HG02610 (cell line): ENCODE measurements around the gene PNPO.
"Not testable (repeated sequence)": the region's sequence is repeated elsewhere in the genome, so short reads cannot be mapped to it uniquely, and the experiment has no call there.

ENCODE experiments used
- ATAC-seq: cut with Tn5 transposase; IDR thresholded peaks from one replicate; pipeline ENCODE4 v1.9.1; 2021; ENCODE audit warnings: mild to moderate bottlenecking, moderate library complexity; ENCODE audit not compliant: unreplicated experiment

PNPO gene

GRCh38 chr17:47970725-47971499 lies 29.5 kb downstream of the PNPO start, which contains the start of gene CDK5RAP3:
Gene CDK5RAP3 (plus strand): TSS chr17:47971113. CDS start chr17:47971147, 34 bp downstream.
- ATAC-seq, result peak; percentile 96

- ATAC-seq, result no peak
Measured at GRCh38 chr17:47973541-47973940, 32.2 kb downstream of the PNPO start.

- no peak for ATAC-seq
Measured at GRCh38 chr17:47975189-47975822, 33.9 kb downstream of the PNPO start.

GRCh38 chr17:47975823-47976205 lies 34.4 kb downstream of the PNPO start:
- ATAC-seq, result no peak

- no peak for ATAC-seq
Measured at GRCh38 chr17:47978324-47978723, 37.0 kb downstream of the PNPO start.

GRCh38 chr17:47980541-47980940 lies 39.2 kb downstream of the PNPO start:
- ATAC-seq, result no peak

GRCh38 chr17:47981462-47981861 lies 40.1 kb downstream of the PNPO start:
- ATAC-seq, result no peak

GRCh38 chr17:47982091-47982617 lies 40.8 kb downstream of the PNPO start:
- no peak for ATAC-seq

GRCh38 chr17:47982645-47983390 lies 41.4 kb downstream of the PNPO start:
- ATAC-seq, result no peak

GRCh38 chr17:47983492-47984223 lies 42.3 kb downstream of the PNPO start:
- ATAC-seq, result no peak

GRCh38 chr17:47986520-47986919 lies 45.1 kb downstream of the PNPO start:
- ATAC-seq, result no peak

GRCh38 chr17:47987240-47987835 lies 46.0 kb downstream of the PNPO start:
- ATAC-seq, result no peak

GRCh38 chr17:47988445-47988844 lies 47.1 kb downstream of the PNPO start:
- ATAC-seq, result not testable (repeated sequence)

GRCh38 chr17:47989159-47989558 lies 47.8 kb downstream of the PNPO start:
- ATAC-seq, result no peak

- ATAC-seq, result no peak
Measured at GRCh38 chr17:47989700-47990099, 48.3 kb downstream of the PNPO start.

GRCh38 chr17:47990962-47991731 lies 49.8 kb downstream of the PNPO start:
- no peak for ATAC-seq

- ATAC-seq, result no peak
Measured at GRCh38 chr17:47992216-47992615, 50.8 kb downstream of the PNPO start.

GRCh38 chr17:47993031-47993564 lies 51.7 kb downstream of the PNPO start:
- ATAC-seq, result no peak

GRCh38 chr17:47993964-47994363 lies 52.6 kb downstream of the PNPO start:
- ATAC-seq, result no peak
